Measurements from ENCODE around the gene DLGAP4. TPM values are rescaled to one million over a fixed set of nuclear protein-coding genes. Genes with fewer than 3 reads are reported as not detected.

Gene DLGAP4
- total and polyA plus RNA-seq, 2 of the 13 experiments (the other 11 are each of a cell fraction or from before 2014, with no cell fraction given), result 15.2 to 26.7 TPM

DNA sequence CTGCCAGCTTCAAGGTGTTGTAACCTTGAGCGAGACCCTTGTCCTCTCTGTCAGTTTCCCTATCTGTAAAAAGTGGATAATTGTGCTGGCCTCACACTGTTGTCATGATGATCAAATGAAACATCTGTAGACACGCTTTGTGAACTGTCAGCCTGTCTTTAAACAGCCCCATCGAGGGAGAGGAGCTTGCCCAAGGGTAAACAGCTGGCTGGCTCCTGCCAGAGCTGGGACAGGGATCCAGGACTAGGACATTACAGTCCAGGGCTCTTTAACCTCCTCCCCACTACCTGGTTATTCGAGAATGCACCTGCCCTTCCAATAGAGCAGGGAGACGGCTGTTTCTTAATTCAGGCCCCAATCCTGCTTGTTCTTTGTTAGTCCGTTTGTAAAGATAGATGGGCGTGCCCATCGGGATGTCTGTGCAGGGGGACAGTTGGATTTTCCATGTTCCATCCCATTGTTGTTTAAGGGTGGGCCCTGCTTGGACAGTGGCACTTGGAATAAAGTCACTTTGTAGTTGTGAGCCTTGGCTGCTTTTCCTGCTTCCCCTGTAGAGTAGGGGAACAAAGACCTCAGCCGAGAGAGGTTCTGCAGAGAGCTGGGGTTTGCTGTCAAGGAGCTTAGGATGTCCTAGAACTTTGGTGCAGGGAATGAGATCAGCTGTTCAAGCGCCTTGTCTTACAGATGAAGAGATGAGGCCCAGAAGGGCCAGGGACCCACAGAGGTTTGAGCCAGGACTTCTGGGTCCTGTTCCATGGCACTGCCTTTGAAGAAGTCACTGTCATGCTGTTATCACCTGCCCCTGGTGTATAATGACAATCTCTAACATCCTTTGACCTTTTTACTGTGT, 157.3 kb downstream of the DLGAP4 start (continued):
- no peak for TF ChIP-seq ZNF761 (CRISPR knock-in tag; conservative IDR thresholded peaks at IDR 0.05)
- no peak for TF ChIP-seq E2F2 (CRISPR knock-in tag; IDR thresholded peaks at IDR 0.05; ENCODE audit: borderline replicate concordance)
- TF ChIP-seq ARNTL (CRISPR knock-in tag; IDR thresholded peaks at IDR 0.05), result no peak
- TF ChIP-seq CEBPZ (IDR thresholded peaks at IDR 0.05; ENCODE audit: low read length), result no peak
- TF ChIP-seq ZNF713 (CRISPR knock-in tag; IDR thresholded peaks at IDR 0.05), result no peak
- TF ChIP-seq PRDM15 (CRISPR knock-in tag; IDR thresholded peaks at IDR 0.05), result no peak
- TF ChIP-seq ZNF747 (CRISPR knock-in tag; IDR thresholded peaks at IDR 0.05; ENCODE audit: borderline replicate concordance), result no peak
- TF ChIP-seq, protein P1, sequence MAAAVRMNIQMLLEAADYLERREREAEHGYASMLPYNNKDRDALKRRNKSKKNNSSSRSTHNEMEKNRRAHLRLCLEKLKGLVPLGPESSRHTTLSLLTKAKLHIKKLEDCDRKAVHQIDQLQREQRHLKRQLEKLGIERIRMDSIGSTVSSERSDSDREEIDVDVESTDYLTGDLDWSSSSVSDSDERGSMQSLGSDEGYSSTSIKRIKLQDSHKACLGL (CRISPR knock-in tag; IDR thresholded peaks at IDR 0.05), result peak; percentile 38; the same call in 1 of the 2 replicates
- no peak for TF ChIP-seq TFDP2 (CRISPR knock-in tag; IDR thresholded peaks at IDR 0.05)
- TF ChIP-seq MTERF4 (CRISPR knock-in tag; IDR thresholded peaks at IDR 0.05), result no peak
- TF ChIP-seq SAP130 (CRISPR knock-in tag; IDR thresholded peaks at IDR 0.05; ENCODE audit: low read depth), result peak; percentile 44
- TF ChIP-seq KLF6 (CRISPR knock-in tag; IDR thresholded peaks at IDR 0.05), result no peak
- no peak for TF ChIP-seq ATM (IDR thresholded peaks at IDR 0.05; ENCODE audit: borderline replicate concordance)
- TF ChIP-seq NR2F2 (IDR thresholded peaks at IDR 0.05; ENCODE audit: borderline replicate concordance, low read depth), result no peak

Measured in HepG2 (cell line).